Measurements from ENCODE around the gene ADGRB3.

DNA sequence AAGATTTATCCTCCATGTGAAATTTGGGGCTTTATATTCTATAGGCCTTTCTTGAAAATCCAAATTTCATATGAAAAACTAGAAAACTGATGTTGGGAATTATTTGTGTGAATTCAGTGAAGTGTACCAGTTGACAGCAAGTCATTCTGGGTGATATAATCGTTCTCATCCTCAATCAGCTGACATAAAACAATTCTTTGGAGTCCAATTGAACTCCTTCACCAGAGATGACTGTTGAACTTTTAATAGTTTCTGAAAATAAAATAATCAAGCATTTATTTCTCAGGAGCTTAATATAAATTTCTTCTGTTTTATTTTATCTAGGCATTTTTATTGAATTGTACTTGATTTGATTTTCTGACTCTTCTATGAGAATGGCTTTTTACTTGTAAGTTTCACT, 92.6 kb downstream of the ADGRB3 start:
- TF ChIP-seq CTCF (IDR thresholded peaks at IDR 0.05) (no peak), EP300 (IDR thresholded peaks at IDR 0.05) (no peak)
